SU-DHL-6 (cell line): ENCODE results near the gene ATP6V1C2.

Experiments
- H2AFZ ChIP-seq: fragments of 200-600 bp; sonication (generic); 2 replicates; pipeline ENCODE4 v1.6.1; 2014; ENCODE audit warnings: low read depth, mild to moderate bottlenecking, moderate library complexity, mixed read lengths, antibody characterized with exemption, low read length; ENCODE audit not compliant: severe bottlenecking
- H3F3A ChIP-seq: fragments of 200-600 bp; shearing (Covaris generic); 2 replicates; pipeline ENCODE4 v1.6.0; 2016; ENCODE audit warnings: antibody characterized with exemption, mild to moderate bottlenecking; ENCODE audit not compliant: insufficient read depth
- H3K27ac ChIP-seq: fragments of 200-600 bp; sonication (generic); 2 replicates; pipeline ENCODE4 v1.5.1; 2016; ENCODE audit warnings: low read depth, mild to moderate bottlenecking, low read length, moderate library complexity, mixed read lengths
- H3K27me3 ChIP-seq: fragments of 200-600 bp; sonication (generic), shearing (Covaris generic); 2 replicates; pipeline ENCODE4 v1.6.0; 2014; ENCODE audit warnings: mild to moderate bottlenecking, low read length
- H3K36me3 ChIP-seq: fragments of 200-600 bp; sonication (generic); 2 replicates; pipeline ENCODE4 v1.6.1; 2014; ENCODE audit warnings: mild to moderate bottlenecking, low read length, mixed read lengths
- H3K4me2 ChIP-seq: fragments of 300-600, 200-600 bp; shearing (Covaris generic), sonication (generic); 2 replicates; pipeline ENCODE4 v1.6.0; 2014; ENCODE audit warnings: low read length, low read depth, mild to moderate bottlenecking; ENCODE audit not compliant: poor library complexity, severe bottlenecking
- H3K4me3 ChIP-seq: fragments of 200-600 bp; sonication (generic); 2 replicates; pipeline ENCODE4 v1.5.1; 2014; ENCODE audit warnings: antibody characterized with exemption, low read length, mild to moderate bottlenecking, mixed read lengths; ENCODE audit not compliant: insufficient read depth, poor library complexity, severe bottlenecking
- H3K79me2 ChIP-seq: fragments of 200-600 bp; sonication (generic); 2 replicates; pipeline ENCODE4 v1.6.1; 2014; ENCODE audit warnings: mild to moderate bottlenecking, low read length, moderate library complexity; ENCODE audit not compliant: insufficient read depth
- H3K9ac ChIP-seq: fragments of 200-600 bp; sonication (generic); 2 replicates; pipeline ENCODE4 v1.7.0; 2014; ENCODE audit warnings: mild to moderate bottlenecking, low read length
- H3K9me2 ChIP-seq: fragments of 200-600 bp; sonication (generic); replicated peaks from 2 replicates; pipeline ENCODE4 v1.6.1; 2014; ENCODE audit warnings: low read length; ENCODE audit not compliant: insufficient read depth
- H3K9me3 ChIP-seq: fragments of 200-600 bp; sonication (generic); 2 replicates; pipeline ENCODE4 v1.6.1; 2014; ENCODE audit warnings: low read length, mixed read lengths; ENCODE audit not compliant: insufficient read depth
- H4K20me1 ChIP-seq: fragments of 200-600 bp; sonication (generic); 2 replicates; pipeline ENCODE4 v1.6.1; 2014; ENCODE audit warnings: low read depth, mild to moderate bottlenecking, antibody characterized with exemption, low read length, moderate library complexity, mixed read lengths
- CTCF ChIP-seq: fragments of 200-600 bp; sonication (generic); IDR thresholded peaks from one replicate; pipeline ENCODE4 v1.5.1; 2017; ENCODE audit warnings: antibody characterized with exemption, mild to moderate bottlenecking, low read length, moderate library complexity; ENCODE audit not compliant: insufficient read depth, poor library complexity, severe bottlenecking
- EZH2phosphoT487 ChIP-seq: fragments of 200-600 bp; sonication (generic), shearing (Covaris generic); conservative IDR thresholded peaks from 2 replicates; pipeline ENCODE4 v1.6.1; 2018; ENCODE audit warnings: mild to moderate bottlenecking, antibody characterized with exemption, low read length, moderate library complexity, mixed read lengths

ATP6V1C2 gene

GRCh38 chr2:10722252-10722825, 909 bp downstream of the ATP6V1C2 start:
- H3K9me2 ChIP-seq = no peaks in the 10 kb centered on the region
- H4K20me1 ChIP-seq = no peaks in the 10 kb centered on the region
- H3K36me3 ChIP-seq = no peaks in the 10 kb centered on the region
- H2AFZ ChIP-seq = no peak overlapping the region
- no peaks in the 10 kb centered on the region for H3F3A ChIP-seq
- peak overlapping the region; percentile 62 for H3K4me2 ChIP-seq
- TF ChIP-seq EZH2phosphoT487 = no peak
- no peak for TF ChIP-seq CTCF
- H3K9me3 ChIP-seq = no peaks in the 10 kb centered on the region
- no peaks in the 10 kb centered on the region for H3K27me3 ChIP-seq
- H3K27ac ChIP-seq = no peak overlapping the region
- no peak overlapping the region; the same call in 1 of the 2 replicates for H3K9ac ChIP-seq
- H3K79me2 ChIP-seq = no peaks in the 10 kb centered on the region
- no peak overlapping the region for H3K4me3 ChIP-seq

GRCh38 chr2:10732924-10733565, 11.6 kb downstream of the ATP6V1C2 start:
- no peak overlapping the region for H3K9ac ChIP-seq
- H3K9me2 ChIP-seq = no peaks in the 10 kb centered on the region
- no peak overlapping the region for H2AFZ ChIP-seq
- H3F3A ChIP-seq = no peaks in the 10 kb centered on the region
- no peaks in the 10 kb centered on the region for H3K27me3 ChIP-seq
- TF ChIP-seq EZH2phosphoT487 (no peak), CTCF (no peak)
- no peaks in the 10 kb centered on the region for H3K79me2 ChIP-seq
- no peak overlapping the region for H3K4me3 ChIP-seq
- no peaks in the 10 kb centered on the region for H3K9me3 ChIP-seq
- H4K20me1 ChIP-seq = no peaks in the 10 kb centered on the region
- no peaks in the 10 kb centered on the region for H3K36me3 ChIP-seq
- H3K4me2 ChIP-seq = no peak overlapping the region
- no peak overlapping the region for H3K27ac ChIP-seq

- H4K20me1 ChIP-seq = no peaks in the 10 kb centered on the region
- TF ChIP-seq CTCF (no peak), EZH2phosphoT487 (no peak)
Observed at GRCh38 chr2:10733566-10733925, 12.1 kb downstream of the ATP6V1C2 start.

More at GRCh38 chr2:10733566-10733925, 12.1 kb downstream of the ATP6V1C2 start:
- H3K9me2 ChIP-seq = no peaks in the 10 kb centered on the region
- H3K79me2 ChIP-seq = no peaks in the 10 kb centered on the region
- no peak overlapping the region for H3K4me3 ChIP-seq
- no peak overlapping the region for H2AFZ ChIP-seq
- H3K36me3 ChIP-seq = no peaks in the 10 kb centered on the region
- H3K9ac ChIP-seq = no peak overlapping the region
- no peaks in the 10 kb centered on the region for H3K9me3 ChIP-seq
- H3K27ac ChIP-seq = no peak overlapping the region
- H3K27me3 ChIP-seq = no peaks in the 10 kb centered on the region
- H3F3A ChIP-seq = no peaks in the 10 kb centered on the region
- H3K4me2 ChIP-seq = no peak overlapping the region
